Neuronal stem cell (in vitro differentiated cells): ENCODE measurements around the gene RNF44.

Source experiments
- DNase-seq: peaks from one replicate; pipeline ENCODE4 v3.0.0-alpha.2; 2013; ENCODE audit warnings: low spot score
- H2AFZ ChIP-seq: one replicate; pipeline ENCODE4 v1.6.1; 2013; ENCODE audit warnings: mild to moderate bottlenecking, low read length, inconsistent platforms
- H2AK5ac ChIP-seq: 2 replicates; pipeline ENCODE4 v1.6.1; 2013; ENCODE audit warnings: low read depth, mild to moderate bottlenecking, inconsistent platforms, low read length, moderate library complexity, mixed read lengths
- H2BK120ac ChIP-seq: 2 replicates; pipeline ENCODE4 v1.6.1; 2013; ENCODE audit warnings: low read depth, mild to moderate bottlenecking, inconsistent platforms, low read length, moderate library complexity, mixed read lengths
- H2BK12ac ChIP-seq: one replicate; pipeline ENCODE4 v1.6.1; 2013; ENCODE audit warnings: low read length, inconsistent platforms
- H2BK15ac ChIP-seq: 2 replicates; pipeline ENCODE4 v1.6.1; 2013; ENCODE audit warnings: mild to moderate bottlenecking, low read length, inconsistent platforms, mixed read lengths
- H2BK5ac ChIP-seq: one replicate; pipeline ENCODE4 v1.6.1; 2013; ENCODE audit warnings: inconsistent platforms, mild to moderate bottlenecking, low read length, moderate library complexity
- H3K14ac ChIP-seq: one replicate; pipeline ENCODE4 v1.6.1; 2013; ENCODE audit warnings: low read length, inconsistent platforms
- H3K18ac ChIP-seq: 2 replicates; pipeline ENCODE4 v1.6.1; 2013; ENCODE audit warnings: low read length, inconsistent platforms
- H3K23ac ChIP-seq: 2 replicates; pipeline ENCODE4 v1.6.1; 2013; ENCODE audit warnings: low read depth, mild to moderate bottlenecking, mixed read lengths, low read length, inconsistent platforms; ENCODE audit not compliant: poor library complexity
- H3K27ac ChIP-seq: replicated peaks from 3 replicates; pipeline ENCODE4 v1.5.1; 2013; ENCODE audit warnings: low read length, inconsistent platforms
- H3K27me3 ChIP-seq, 3 experiments: 2 replicates each; pipeline ENCODE4 v1.6.1; 2013; ENCODE audit warnings: low read length in 3 of 3, mild to moderate bottlenecking in 2 of 3, inconsistent platforms in 1 of 3, low read depth in 1 of 3, mixed read lengths in 1 of 3, moderate library complexity in 1 of 3; ENCODE audit not compliant: control insufficient read depth in 3 of 3, insufficient read depth in 3 of 3
- H3K36me3 ChIP-seq, 2 donors: replicated peaks in 1 of 2; 2 replicates each; pipeline ENCODE4 v1.6.1; 2013; ENCODE audit warnings: low read length in 2 of 2; ENCODE audit not compliant: control insufficient read depth in 2 of 2, insufficient read depth in 2 of 2
- H3K4ac ChIP-seq: 2 replicates; pipeline ENCODE4 v1.6.1; 2013; ENCODE audit warnings: inconsistent platforms, mild to moderate bottlenecking, low read length, moderate library complexity
- H3K4me1 ChIP-seq, 2 donors: 1 replicate in 1 of 2; 2 replicates in 1 of 2; pipeline ENCODE4 v1.6.1; 2013; ENCODE audit warnings: low read length in 2 of 2, low read depth in 1 of 2; ENCODE audit not compliant: control insufficient read depth in 2 of 2, insufficient read depth in 1 of 2
- H3K4me2 ChIP-seq: one replicate; pipeline ENCODE4 v1.6.1; 2013; ENCODE audit warnings: mild to moderate bottlenecking, low read length, inconsistent platforms; ENCODE audit not compliant: insufficient read depth, poor library complexity, severe bottlenecking
- H3K4me3 ChIP-seq, 2 donors: 2 replicates each; pipeline ENCODE4 v1.5.1; 2013; ENCODE audit warnings: low read length in 2 of 2, mild to moderate bottlenecking in 2 of 2, inconsistent platforms in 1 of 2, moderate library complexity in 1 of 2
- H3K79me1 ChIP-seq: one replicate; pipeline ENCODE4 v1.6.1; 2013; ENCODE audit warnings: low read depth, mild to moderate bottlenecking, inconsistent platforms, low read length, moderate library complexity
- H3K9ac ChIP-seq: one replicate; pipeline ENCODE4 v1.6.1; 2013; ENCODE audit warnings: mild to moderate bottlenecking, low read depth, low read length, inconsistent platforms; ENCODE audit not compliant: poor library complexity
- H3K9me3 ChIP-seq, 2 donors: replicated peaks in 1 of 2; 2 replicates each; pipeline versions ENCODE3 to v1.6.1; 2013; ENCODE audit warnings: low read length in 2 of 2, mild to moderate bottlenecking in 2 of 2, inconsistent platforms in 1 of 2, low read depth in 1 of 2, mixed read lengths in 1 of 2, moderate library complexity in 1 of 2; ENCODE audit not compliant: control insufficient read depth in 2 of 2, insufficient read depth in 1 of 2
- H4K8ac ChIP-seq: one replicate; pipeline ENCODE4 v1.6.1; 2013; ENCODE audit warnings: low read depth, mild to moderate bottlenecking, inconsistent platforms, low read length, moderate library complexity
- H4K91ac ChIP-seq: one replicate; pipeline ENCODE4 v1.6.1; 2013; ENCODE audit warnings: low read length, low read depth, mild to moderate bottlenecking, inconsistent platforms; ENCODE audit not compliant: poor library complexity
- WGBS, 2 donors: extraction: QIAGEN DNeasy Blood & Tissue Kit; methylation state at CpG; one replicate each; pipeline ENCODE4 v1.1.7; 2013; ENCODE audit warnings: missing lambda C conversion rate in 2 of 2, mixed read lengths in 1 of 2; ENCODE audit not compliant: insufficient read length in 2 of 2, insufficient replicate concordance in 1 of 2; ENCODE audit errors: extremely low coverage in 2 of 2; 5-methylcytosine and 5-hydroxymethylcytosine counted together

Gene RNF44

DNA sequence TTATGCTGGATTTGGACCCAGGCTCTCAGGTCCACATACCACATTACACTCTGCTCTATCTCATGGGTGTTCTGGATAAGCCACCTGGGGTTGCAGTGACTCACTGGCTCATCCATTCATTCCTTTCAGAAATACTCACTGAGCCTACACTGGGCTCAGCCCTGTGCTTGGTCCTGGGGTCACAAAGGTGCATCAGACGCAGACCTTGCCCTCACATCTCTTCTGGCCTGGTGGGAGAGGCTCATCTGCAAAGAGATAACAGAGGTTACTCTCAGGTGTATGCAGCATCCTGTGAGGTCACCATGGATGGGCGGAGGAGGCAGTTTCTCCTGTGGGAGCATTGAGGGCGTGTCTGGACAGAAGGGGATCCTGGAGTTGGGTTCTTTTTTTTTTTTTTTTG lies 24.1 kb upstream of the RNF44 start:
- H2BK15ac ChIP-seq = no peak overlapping the region
- H4K91ac ChIP-seq = no peak overlapping the region
- no peak overlapping the region for H3K4me3 ChIP-seq
- H2BK5ac ChIP-seq = no peak overlapping the region
- H3K79me1 ChIP-seq = no peaks in the 10 kb centered on the region
- H3K27ac ChIP-seq = no peak overlapping the region
- no peak overlapping the region for H3K18ac ChIP-seq
- no peak overlapping the region for H3K23ac ChIP-seq
- no peak overlapping the region for H3K9ac ChIP-seq
- no peak overlapping the region for H2BK120ac ChIP-seq
- peaks cover 0 to 6% (median 0%) of the 10 kb centered on the region in 3 experiments for H3K27me3 ChIP-seq
- no peak overlapping the region for H3K4ac ChIP-seq
- H2BK12ac ChIP-seq = no peak overlapping the region
- H2AFZ ChIP-seq = no peak overlapping the region
- no CpG with 5 or more reads among the region's 3 CpGs for WGBS, 2 donors
- H3K14ac ChIP-seq = no peak overlapping the region
- no peaks in the 10 kb centered on the region for H3K9me3 ChIP-seq
- H3K4me2 ChIP-seq = no peak overlapping the region
- H3K4me1 ChIP-seq = no peaks in the 10 kb centered on the region
- no peak for DNase-seq
- H3K36me3 ChIP-seq = no peaks in the 10 kb centered on the region
- no peak overlapping the region for H4K8ac ChIP-seq
- no peak overlapping the region for H2AK5ac ChIP-seq

GRCh38 chr5:176560364-176560763 lies 23.2 kb upstream of the RNF44 start:
- no peak overlapping the region for H2AFZ ChIP-seq
- H3K18ac ChIP-seq = no peak overlapping the region
- H2AK5ac ChIP-seq = no peak overlapping the region
- H4K8ac ChIP-seq = no peak overlapping the region
- no peaks in the 10 kb centered on the region for H3K79me1 ChIP-seq
- H3K9ac ChIP-seq = no peak overlapping the region
- no peaks in the 10 kb centered on the region for H3K4me1 ChIP-seq
- H3K4me3 ChIP-seq = no peak overlapping the region
- no peak overlapping the region for H2BK120ac ChIP-seq
- no peak overlapping the region for H2BK15ac ChIP-seq
- no peak for DNase-seq
- H3K9me3 ChIP-seq = no peaks in the 10 kb centered on the region
- H4K91ac ChIP-seq = no peak overlapping the region
- no peaks in the 10 kb centered on the region for H3K36me3 ChIP-seq
- no peak overlapping the region for H2BK12ac ChIP-seq
- H3K27ac ChIP-seq = no peak overlapping the region
- no peak overlapping the region for H3K14ac ChIP-seq
- peaks cover 0 to 6% (median 0%) of the 10 kb centered on the region in 3 experiments for H3K27me3 ChIP-seq
- no CpG with 5 or more reads among the region's 8 CpGs for WGBS, 2 donors
- no peak overlapping the region for H3K4me2 ChIP-seq
- H3K4ac ChIP-seq = no peak overlapping the region
- H2BK5ac ChIP-seq = no peak overlapping the region
- H3K23ac ChIP-seq = no peak overlapping the region

- 100% methylated on average over 4 of the region's 5 CpGs; no CpG with 5 or more reads in 1 of the 2 donors for WGBS, 2 donors
Measured at GRCh38 chr5:176559683-176560082, 22.5 kb upstream of the RNF44 start.

DNA sequence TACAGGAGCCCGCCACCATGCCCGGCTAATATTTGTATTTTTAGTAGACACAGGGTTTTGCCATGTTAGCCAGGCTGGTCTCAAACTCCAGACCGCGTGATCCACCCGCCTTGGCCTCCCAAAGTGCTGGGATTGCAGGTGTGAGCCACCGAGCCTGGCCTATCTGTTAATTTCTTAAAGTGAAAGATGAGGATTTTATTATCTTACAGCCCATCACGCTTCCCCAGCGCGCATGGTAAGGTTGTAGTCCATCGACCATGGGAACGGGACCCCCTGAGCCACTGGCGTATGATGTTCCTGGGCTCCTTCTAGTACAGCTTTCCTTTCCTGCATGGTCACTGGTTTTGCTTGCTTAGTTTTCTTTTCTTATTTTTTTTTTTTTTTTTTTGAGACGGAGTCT lies 20.6 kb upstream of the RNF44 start:
- peaks cover 3 to 5% of the 10 kb centered on the region in 2 donors for H3K4me1 ChIP-seq
- no peak overlapping the region for H2AFZ ChIP-seq
- no peak overlapping the region for H2BK15ac ChIP-seq
- DNase-seq = no peak
- no peak overlapping the region for H3K27ac ChIP-seq
- H3K9ac ChIP-seq = no peak overlapping the region
- no peak overlapping the region for H2BK120ac ChIP-seq
- H3K79me1 ChIP-seq = no peaks in the 10 kb centered on the region
- no peaks in the 10 kb centered on the region for H3K36me3 ChIP-seq
- no peak overlapping the region for H2BK12ac ChIP-seq
- no peak overlapping the region for H3K4me2 ChIP-seq
- H2AK5ac ChIP-seq = no peak overlapping the region
- no CpG with 5 or more reads among the region's 13 CpGs for WGBS, 2 donors
- H3K14ac ChIP-seq = no peak overlapping the region
- H3K27me3 ChIP-seq = peaks cover 0 to 15% (median 0%) of the 10 kb centered on the region in 3 experiments
- no peak overlapping the region for H3K4me3 ChIP-seq
- no peak overlapping the region for H3K4ac ChIP-seq
- H3K23ac ChIP-seq = no peak overlapping the region
- H4K91ac ChIP-seq = no peak overlapping the region
- H4K8ac ChIP-seq = no peak overlapping the region
- H2BK5ac ChIP-seq = no peak overlapping the region
- H3K18ac ChIP-seq = no peak overlapping the region
- no peaks in the 10 kb centered on the region for H3K9me3 ChIP-seq

More at GRCh38 chr5:176559683-176560082, 22.5 kb upstream of the RNF44 start:
- Histone ChIP-seq H4K91ac (no peak overlapping the region), H2BK120ac (no peak overlapping the region), H3K9ac (no peak overlapping the region), H3K4me3 (no peak overlapping the region), H3K36me3 (no peaks in the 10 kb centered on the region), H3K18ac (no peak overlapping the region), H2BK12ac (no peak overlapping the region), H3K79me1 (no peaks in the 10 kb centered on the region), H2BK5ac (no peak overlapping the region), H3K27ac (no peak overlapping the region), H2BK15ac (no peak overlapping the region), H3K4me1 (no peaks in the 10 kb centered on the region), H3K23ac (no peak overlapping the region), H2AK5ac (no peak overlapping the region), H3K27me3 (peaks cover 0 to 6% (median 0%) of the 10 kb centered on the region in 3 experiments), H3K4me2 (no peak overlapping the region), H2AFZ (no peak overlapping the region), H3K4ac (no peak overlapping the region), H3K9me3 (no peaks in the 10 kb centered on the region), H4K8ac (no peak overlapping the region), H3K14ac (no peak overlapping the region)
- no peak for DNase-seq
